NK-92 treated with Interleukin-12 subunit alpha and Interleukin-12 subunit beta, amount 100 ng/mL, for 24 hours (cell line): ENCODE measurements around the gene EPO.
"Not testable (repeated sequence)": the region's sequence is repeated elsewhere in the genome, so short reads cannot be mapped to it uniquely, and the experiment has no call there.

Source experiments
- DNase-seq: peaks from one replicate; lab custom pipeline; 2025; lab: John Stamatoyannopoulos, UW

The EPO gene

GRCh38 chr7:100705753-100706671, 14.3 kb upstream of the EPO start, which contains the start of gene POP7:
TSS of gene POP7 (plus strand) at chr7:100706121. CDS start at chr7:100706831, 710 bp downstream.
- DNase-seq, result peak; percentile 99

GRCh38 chr7:100706672-100707311, 13.5 kb upstream of the EPO start:
- DNase-seq, result no peak

GRCh38 chr7:100708395-100708794, 11.9 kb upstream of the EPO start:
- DNase-seq, result no peak

GRCh38 chr7:100710452-100710851, 9.8 kb upstream of the EPO start:
- DNase-seq, result no peak

GRCh38 chr7:100711369-100711768, 8.9 kb upstream of the EPO start:
- DNase-seq, result no peak

- no peak for DNase-seq
These were observed 5.5 kb upstream of the EPO start for GRCh38 chr7:100714725-100715124.

- DNase-seq, result not testable (repeated sequence)
These were observed 3.2 kb upstream of the EPO start for GRCh38 chr7:100717073-100717472.

GRCh38 chr7:100719523-100720278, 567 bp upstream of the EPO start:
- DNase-seq, result no peak

GRCh38 chr7:100720671-100721504, 620 bp downstream of the EPO start:
- no peak for DNase-seq

GRCh38 chr7:100721505-100721812, 1.2 kb downstream of the EPO start:
- DNase-seq, result no peak

GRCh38 chr7:100722480-100723212, 2.4 kb downstream of the EPO start:
- DNase-seq, result no peak

- no peak for DNase-seq
These were observed 3.5 kb downstream of the EPO start for GRCh38 chr7:100723732-100724275.

GRCh38 chr7:100724364-100724763, 4.1 kb downstream of the EPO start:
- not testable (repeated sequence) for DNase-seq

GRCh38 chr7:100726996-100727761, 6.9 kb downstream of the EPO start:
- DNase-seq, result no peak

- DNase-seq, result no peak
These were observed 7.9 kb downstream of the EPO start for GRCh38 chr7:100728196-100728595.

GRCh38 chr7:100730136-100730800, 10.0 kb downstream of the EPO start:
- DNase-seq, result no peak

GRCh38 chr7:100731937-100732636, 11.8 kb downstream of the EPO start:
- DNase-seq, result no peak

- DNase-seq, result no peak
These were observed 15.5 kb downstream of the EPO start for GRCh38 chr7:100735730-100736129.

GRCh38 chr7:100736671-100737070, 16.4 kb downstream of the EPO start:
- DNase-seq, result no peak
